Measurements from ENCODE around the gene PTPRCAP.

Gene PTPRCAP

DNA sequence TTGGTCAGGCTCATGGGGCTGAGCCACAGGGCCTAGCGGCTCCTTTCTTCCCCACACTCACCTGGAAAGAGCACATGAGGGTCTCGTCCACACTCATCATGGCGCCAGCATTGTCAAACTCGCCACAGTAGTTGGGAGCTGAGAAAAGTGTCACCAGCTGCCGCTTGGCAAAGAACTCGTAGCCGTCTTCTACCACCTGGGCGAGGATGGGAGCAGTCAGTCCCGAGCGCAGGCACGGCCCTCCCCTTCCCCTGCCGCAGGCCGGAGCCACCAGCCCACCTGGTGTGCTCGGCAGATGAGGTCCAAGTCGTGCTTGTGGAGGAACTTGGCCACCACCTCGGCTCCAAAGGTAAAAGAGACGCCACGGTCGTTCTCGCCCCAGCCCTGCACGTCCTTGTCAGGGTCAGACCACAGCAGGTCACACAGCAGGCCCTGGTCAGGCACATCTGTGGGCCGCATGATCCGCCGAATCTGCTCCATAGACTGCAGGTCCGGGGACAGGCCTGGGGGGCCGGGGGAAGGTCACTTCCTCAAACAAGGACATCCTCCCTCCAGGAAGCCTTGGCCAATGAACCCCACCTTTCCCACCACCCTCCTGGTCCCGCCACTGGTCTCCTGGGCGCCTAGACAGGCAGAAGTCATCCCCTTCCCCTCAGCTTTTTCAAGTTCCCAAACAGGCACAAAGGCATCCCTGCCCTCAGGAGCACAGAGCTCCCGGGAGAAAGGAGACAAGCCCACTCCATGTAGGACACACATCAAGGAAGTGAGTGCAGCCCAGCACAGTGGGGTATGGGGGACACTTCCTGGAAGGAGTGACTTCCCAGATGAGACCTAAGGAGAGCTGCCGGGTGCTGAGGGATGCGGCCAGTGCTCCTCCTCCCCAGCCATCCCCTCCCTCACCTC is 38.6 kb downstream of the PTPRCAP start:
- no peaks in the 10 kb centered on the region for H3K27me3 ChIP-seq (ENCODE audit: insufficient read depth, poor library complexity, severe bottlenecking)
- no peak overlapping the region for H3K4me3 ChIP-seq (replicated peaks; ENCODE audit: insufficient read depth, low read length)
- peak overlapping the region; percentile 19; the same call in 1 of the 2 replicates for H3K27ac ChIP-seq (replicated peaks)
- no peak for DNase-seq (ENCODE audit: low read depth in 1 of 2, low spot score in 1 of 2)
- TF ChIP-seq, protein P1, sequence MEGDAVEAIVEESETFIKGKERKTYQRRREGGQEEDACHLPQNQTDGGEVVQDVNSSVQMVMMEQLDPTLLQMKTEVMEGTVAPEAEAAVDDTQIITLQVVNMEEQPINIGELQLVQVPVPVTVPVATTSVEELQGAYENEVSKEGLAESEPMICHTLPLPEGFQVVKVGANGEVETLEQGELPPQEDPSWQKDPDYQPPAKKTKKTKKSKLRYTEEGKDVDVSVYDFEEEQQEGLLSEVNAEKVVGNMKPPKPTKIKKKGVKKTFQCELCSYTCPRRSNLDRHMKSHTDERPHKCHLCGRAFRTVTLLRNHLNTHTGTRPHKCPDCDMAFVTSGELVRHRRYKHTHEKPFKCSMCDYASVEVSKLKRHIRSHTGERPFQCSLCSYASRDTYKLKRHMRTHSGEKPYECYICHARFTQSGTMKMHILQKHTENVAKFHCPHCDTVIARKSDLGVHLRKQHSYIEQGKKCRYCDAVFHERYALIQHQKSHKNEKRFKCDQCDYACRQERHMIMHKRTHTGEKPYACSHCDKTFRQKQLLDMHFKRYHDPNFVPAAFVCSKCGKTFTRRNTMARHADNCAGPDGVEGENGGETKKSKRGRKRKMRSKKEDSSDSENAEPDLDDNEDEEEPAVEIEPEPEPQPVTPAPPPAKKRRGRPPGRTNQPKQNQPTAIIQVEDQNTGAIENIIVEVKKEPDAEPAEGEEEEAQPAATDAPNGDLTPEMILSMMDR (IDR thresholded peaks at IDR 0.05; ENCODE audit: insufficient read depth, low read length): no peak
- peak; percentile 15; the same call in 1 of the 2 replicates for TF ChIP-seq POLR2AphosphoS5 (IDR thresholded peaks at IDR 0.05; ENCODE audit: low read depth)

DNA sequence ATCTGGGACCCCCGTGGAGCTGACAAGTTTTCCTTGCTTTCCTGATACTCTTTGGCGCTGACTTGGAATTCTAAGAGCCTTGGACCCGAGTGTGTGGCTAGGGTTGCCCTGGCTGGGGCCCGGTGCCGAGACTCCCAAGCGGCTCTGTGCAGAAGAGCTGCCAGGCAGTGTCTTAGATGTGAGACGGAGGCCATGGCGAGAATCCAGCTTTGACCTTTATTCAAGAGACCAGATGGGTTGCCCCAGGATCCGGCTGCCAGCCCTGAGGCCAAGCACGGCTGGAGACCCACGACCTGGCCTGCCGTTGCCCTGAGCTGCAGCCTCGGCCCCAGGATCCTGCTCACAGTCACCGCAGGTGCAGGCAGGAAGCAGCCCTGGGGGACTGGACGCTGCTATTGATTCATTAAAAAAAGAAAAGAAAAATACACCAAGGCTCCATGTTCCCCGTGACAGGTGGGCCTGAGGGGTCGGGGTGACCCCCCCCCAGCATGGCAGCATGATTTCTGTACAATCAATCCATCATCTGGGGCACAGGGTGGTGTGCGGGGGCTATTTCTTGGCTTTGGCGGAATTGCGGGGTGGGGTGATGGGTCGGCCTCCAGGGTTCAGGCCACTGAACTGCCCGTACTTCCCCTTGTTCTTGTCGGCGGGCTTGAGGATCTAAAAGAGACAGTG is 39.4 kb downstream of the PTPRCAP start:
- Histone ChIP-seq H3K27ac (replicated peaks) (no peak overlapping the region), H3K4me3 (replicated peaks; ENCODE audit: insufficient read depth, low read length) (no peak overlapping the region), H3K27me3 (ENCODE audit: insufficient read depth, poor library complexity, severe bottlenecking) (no peaks in the 10 kb centered on the region)
- no peak for DNase-seq (ENCODE audit: low read depth in 1 of 2, low spot score in 1 of 2)
- TF ChIP-seq GABPA (IDR thresholded peaks at IDR 0.05; ENCODE audit: low read depth) (no peak), POLR2AphosphoS5 (IDR thresholded peaks at IDR 0.05; ENCODE audit: low read depth) (no peak), SPI1 (IDR thresholded peaks at IDR 0.05; ENCODE audit: borderline replicate concordance, low read depth) (no peak)
- TF ChIP-seq, protein P2, sequence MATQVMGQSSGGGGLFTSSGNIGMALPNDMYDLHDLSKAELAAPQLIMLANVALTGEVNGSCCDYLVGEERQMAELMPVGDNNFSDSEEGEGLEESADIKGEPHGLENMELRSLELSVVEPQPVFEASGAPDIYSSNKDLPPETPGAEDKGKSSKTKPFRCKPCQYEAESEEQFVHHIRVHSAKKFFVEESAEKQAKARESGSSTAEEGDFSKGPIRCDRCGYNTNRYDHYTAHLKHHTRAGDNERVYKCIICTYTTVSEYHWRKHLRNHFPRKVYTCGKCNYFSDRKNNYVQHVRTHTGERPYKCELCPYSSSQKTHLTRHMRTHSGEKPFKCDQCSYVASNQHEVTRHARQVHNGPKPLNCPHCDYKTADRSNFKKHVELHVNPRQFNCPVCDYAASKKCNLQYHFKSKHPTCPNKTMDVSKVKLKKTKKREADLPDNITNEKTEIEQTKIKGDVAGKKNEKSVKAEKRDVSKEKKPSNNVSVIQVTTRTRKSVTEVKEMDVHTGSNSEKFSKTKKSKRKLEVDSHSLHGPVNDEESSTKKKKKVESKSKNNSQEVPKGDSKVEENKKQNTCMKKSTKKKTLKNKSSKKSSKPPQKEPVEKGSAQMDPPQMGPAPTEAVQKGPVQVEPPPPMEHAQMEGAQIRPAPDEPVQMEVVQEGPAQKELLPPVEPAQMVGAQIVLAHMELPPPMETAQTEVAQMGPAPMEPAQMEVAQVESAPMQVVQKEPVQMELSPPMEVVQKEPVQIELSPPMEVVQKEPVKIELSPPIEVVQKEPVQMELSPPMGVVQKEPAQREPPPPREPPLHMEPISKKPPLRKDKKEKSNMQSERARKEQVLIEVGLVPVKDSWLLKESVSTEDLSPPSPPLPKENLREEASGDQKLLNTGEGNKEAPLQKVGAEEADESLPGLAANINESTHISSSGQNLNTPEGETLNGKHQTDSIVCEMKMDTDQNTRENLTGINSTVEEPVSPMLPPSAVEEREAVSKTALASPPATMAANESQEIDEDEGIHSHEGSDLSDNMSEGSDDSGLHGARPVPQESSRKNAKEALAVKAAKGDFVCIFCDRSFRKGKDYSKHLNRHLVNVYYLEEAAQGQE (IDR thresholded peaks at IDR 0.05; ENCODE audit: insufficient replicate concordance, low read depth): no peak
- TF ChIP-seq, protein P1 (IDR thresholded peaks at IDR 0.05; ENCODE audit: insufficient read depth, low read length): no peak

DNA sequence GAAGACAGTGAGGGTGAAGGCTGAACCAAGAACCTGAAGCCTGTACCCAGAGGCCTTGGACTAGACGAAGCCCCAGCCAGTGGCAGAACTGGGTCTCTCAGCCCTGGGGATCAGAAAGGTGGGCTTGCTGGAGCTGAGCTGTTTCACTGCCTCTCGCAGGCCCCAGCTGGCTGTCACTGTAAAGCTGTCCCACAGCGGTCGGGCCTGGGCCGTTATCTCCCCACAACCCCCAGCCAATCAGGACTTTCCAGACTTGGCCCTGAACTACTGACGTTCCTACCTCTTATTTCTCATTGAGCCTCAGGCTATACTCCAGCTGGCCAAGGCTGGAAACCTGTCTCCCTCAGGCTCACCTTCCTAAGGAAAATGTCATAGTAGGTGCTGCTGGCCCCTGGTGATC is 39.9 kb downstream of the PTPRCAP start:
- DNase-seq (ENCODE audit: low read depth in 1 of 2, low spot score in 1 of 2): no peak
- Histone ChIP-seq H3K4me3 (replicated peaks; ENCODE audit: insufficient read depth, low read length) (no peak overlapping the region), H3K27me3 (ENCODE audit: insufficient read depth, poor library complexity, severe bottlenecking) (no peaks in the 10 kb centered on the region), H3K27ac (replicated peaks) (peak overlapping the region; percentile 21)
- TF ChIP-seq, protein P2 (IDR thresholded peaks at IDR 0.05; ENCODE audit: insufficient replicate concordance, low read depth): no peak
- TF ChIP-seq POLR2AphosphoS5 (IDR thresholded peaks at IDR 0.05; ENCODE audit: low read depth) (no peak), GABPA (IDR thresholded peaks at IDR 0.05; ENCODE audit: low read depth) (no peak), SPI1 (IDR thresholded peaks at IDR 0.05; ENCODE audit: borderline replicate concordance, low read depth) (no peak)
- TF ChIP-seq, protein P1 (IDR thresholded peaks at IDR 0.05; ENCODE audit: insufficient read depth, low read length): no peak

All from HL-60 (cell line).